H1 (cell line): Measurements from ENCODE around the gene CBX4. TPM values are rescaled to one million over a fixed set of nuclear protein-coding genes. Genes with fewer than 3 reads are reported as not detected.

Source experiments
- ASH2L ChIP-seq: fragments of 200-600, 300-600 bp; sonication (generic); IDR thresholded peaks from one replicate; pipeline ENCODE4 v1.7.1; 2017; ENCODE audit warnings: low read length
- BRCA1 ChIP-seq: IDR thresholded peaks from 2 replicates; pipeline ENCODE4 v1.6.1; 2012; ENCODE audit warnings: low read depth, low read length, improper control_type of control experiment
- GABPA ChIP-seq: IDR thresholded peaks from 2 replicates; pipeline ENCODE4 v1.6.1; 2011; ENCODE audit warnings: mild to moderate bottlenecking, low read length, moderate library complexity, borderline replicate concordance; ENCODE audit not compliant: insufficient read depth
- SIX5 ChIP-seq: IDR thresholded peaks from 2 replicates; pipeline ENCODE4 v1.6.1; 2011; ENCODE audit warnings: mild to moderate bottlenecking, low read depth, low read length
- SUZ12 ChIP-seq: fragments of 200-600 bp; sonication (generic); IDR thresholded peaks from 2 replicates; pipeline ENCODE4 v1.6.1; 2012; ENCODE audit warnings: mild to moderate bottlenecking, inconsistent platforms, low read length, moderate library complexity, mixed read lengths
- YY1 ChIP-seq: IDR thresholded peaks from 2 replicates; pipeline ENCODE4 v1.6.1; 2011; ENCODE audit warnings: low read depth, mild to moderate bottlenecking, low read length
- polyA plus RNA-seq, 7 experiments: library from polyadenylated mRNA; depleted of rRNA in 3 of 7; stranded (reverse) in 5 of 7; unstranded in 2 of 7; fragments of >200 nt in 5 of 7; fragments of 200-250 nt in 2 of 7; gene quantifications; 1 replicate in 5 of 7; 2 replicates in 1 of 7; 4 replicates in 1 of 7; pipeline versions ENCODE4 v1.2.1 to v1.2.3, GENCODE V29; 2011 to 2013; ENCODE audit warnings: missing spikeins in 2 of 7, mixed read lengths in 2 of 7
- total RNA-seq: library from RNA; stranded (reverse); fragmentation: NEBNext Ultra II Directional; extraction: Animal tissue kit (Norgen Biotek cat#: 25700); gene quantifications from 2 replicates; pipeline ENCODE4 v1.2.1, GENCODE V29; 2021

CBX4 gene
- total and polyA plus RNA-seq, 2 of the 8 experiments (the other 6 are each of a cell fraction or from before 2014, with no cell fraction given): 1.8 to 4.0 TPM

DNA sequence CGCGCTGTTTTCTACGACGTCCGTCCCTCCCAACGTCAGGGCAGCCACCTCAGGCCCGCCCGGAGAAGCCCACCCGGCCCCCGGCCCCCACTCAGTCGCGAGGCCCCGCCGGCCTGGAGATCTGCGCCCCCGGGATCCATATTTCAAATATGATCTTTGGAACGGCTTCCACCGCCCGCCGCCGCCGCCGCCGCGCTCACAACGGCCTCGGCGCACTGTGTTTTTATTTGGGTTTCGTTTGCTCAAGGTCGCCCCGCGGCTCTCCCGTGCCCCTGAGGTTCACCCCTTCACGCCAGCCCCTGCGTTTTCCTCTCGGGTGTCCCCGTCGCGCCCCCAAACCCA, 4.2 kb upstream of the CBX4 start (continued):
- TF ChIP-seq GABPA (no peak; the same call in 1 of the 2 replicates), ASH2L (no peak), SIX5 (no peak), SUZ12 (no peak; the same call in 1 of the 2 replicates), BRCA1 (no peak), YY1 (no peak)
